ENCODE results near the gene ATXN7L3. TPM values are rescaled to one million over a fixed set of nuclear protein-coding genes. Genes with fewer than 3 reads are reported as not detected.

ATXN7L3 gene
- polyA plus RNA-seq, 3 donors, result 8.5 to 60.9 (median 9.9) TPM

GRCh38 chr17:44216173-44216572, 16.5 kb upstream of the ATXN7L3 start:
- H3K27ac ChIP-seq (ENCODE audit: low read depth in 1 of 2, low read length in 2 of 2), result no peak overlapping the region
- H3K9ac ChIP-seq (ENCODE audit: insufficient read depth, low read length, poor library complexity, severe bottlenecking), result no peak overlapping the region
- no peak for DNase-seq
- no peaks in the 10 kb centered on the region for H3K9me3 ChIP-seq (replicated peaks in 1 of 2; ENCODE audit: control insufficient read depth in 1 of 2, insufficient read depth in 1 of 2, low read length in 2 of 2)
- H3K4me1 Mint-ChIP-seq, result peaks cover 44% of the 10 kb centered on the region
- 83% methylated on average over 2 of the region's 5 CpGs for WGBS (ENCODE audit: insufficient coverage)
- no peak overlapping the region for H2AFZ ChIP-seq (ENCODE audit: insufficient read depth, low read depth, low read length, poor library complexity, severe bottlenecking)
- peaks cover 47 to 57% of the 10 kb centered on the region in 2 donors for H3K36me3 Mint-ChIP-seq
- peaks cover 57% of the 10 kb centered on the region for H4K20me1 ChIP-seq (ENCODE audit: insufficient read depth, low read length)
- peaks cover 26 to 39% of the 10 kb centered on the region in 2 donors for H3K4me1 ChIP-seq (ENCODE audit: control insufficient read depth in 1 of 2, insufficient read depth in 2 of 2, low read length in 2 of 2)
- H3K27ac Mint-ChIP-seq, result peak overlapping the region in 5 of 7 donors; percentile 28 to 82 (median 54)
- H3K4me2 ChIP-seq (replicated peaks; ENCODE audit: extremely low read depth, low read length, poor library complexity, severe bottlenecking), result no peak overlapping the region
- TF ChIP-seq, protein P1, sequence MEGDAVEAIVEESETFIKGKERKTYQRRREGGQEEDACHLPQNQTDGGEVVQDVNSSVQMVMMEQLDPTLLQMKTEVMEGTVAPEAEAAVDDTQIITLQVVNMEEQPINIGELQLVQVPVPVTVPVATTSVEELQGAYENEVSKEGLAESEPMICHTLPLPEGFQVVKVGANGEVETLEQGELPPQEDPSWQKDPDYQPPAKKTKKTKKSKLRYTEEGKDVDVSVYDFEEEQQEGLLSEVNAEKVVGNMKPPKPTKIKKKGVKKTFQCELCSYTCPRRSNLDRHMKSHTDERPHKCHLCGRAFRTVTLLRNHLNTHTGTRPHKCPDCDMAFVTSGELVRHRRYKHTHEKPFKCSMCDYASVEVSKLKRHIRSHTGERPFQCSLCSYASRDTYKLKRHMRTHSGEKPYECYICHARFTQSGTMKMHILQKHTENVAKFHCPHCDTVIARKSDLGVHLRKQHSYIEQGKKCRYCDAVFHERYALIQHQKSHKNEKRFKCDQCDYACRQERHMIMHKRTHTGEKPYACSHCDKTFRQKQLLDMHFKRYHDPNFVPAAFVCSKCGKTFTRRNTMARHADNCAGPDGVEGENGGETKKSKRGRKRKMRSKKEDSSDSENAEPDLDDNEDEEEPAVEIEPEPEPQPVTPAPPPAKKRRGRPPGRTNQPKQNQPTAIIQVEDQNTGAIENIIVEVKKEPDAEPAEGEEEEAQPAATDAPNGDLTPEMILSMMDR (IDR thresholded peaks at IDR 0.05), result no peak
- H3K4me3 ChIP-seq (replicated peaks in 1 of 3; ENCODE audit: low read depth in 2 of 3, low read length in 3 of 3), result no peak overlapping the region
- H3K36me3 ChIP-seq (replicated peaks in 1 of 2; ENCODE audit: control insufficient read depth in 1 of 2, insufficient read depth in 2 of 2, low read length in 2 of 2), result peaks cover 34 to 52% of the 10 kb centered on the region in 2 donors
- peaks cover 0 to 2% (median 0%) of the 10 kb centered on the region in 7 donors for H3K9me3 Mint-ChIP-seq
- peaks cover 54% of the 10 kb centered on the region for H3K79me2 ChIP-seq (ENCODE audit: insufficient read depth, low read length)
- H3K4me3 Mint-ChIP-seq, result no peak overlapping the region
- H3K27me3 ChIP-seq (ENCODE audit: control insufficient read depth in 2 of 2, insufficient read depth in 2 of 2, low read length in 2 of 2), result no peaks in the 10 kb centered on the region
- intact Hi-C loops (cut with micrococcal nuclease), result loop anchor here in 1 of 2 donors (5.0 kb wide), 1 partner anchor 61 kb away; no protein-coding TSS in a partner anchor
- H3K27me3 Mint-ChIP-seq (ENCODE audit: low read depth in 3 of 3), result peaks cover 0 to 2% (median 0%) of the 10 kb centered on the region in 3 donors

DNA sequence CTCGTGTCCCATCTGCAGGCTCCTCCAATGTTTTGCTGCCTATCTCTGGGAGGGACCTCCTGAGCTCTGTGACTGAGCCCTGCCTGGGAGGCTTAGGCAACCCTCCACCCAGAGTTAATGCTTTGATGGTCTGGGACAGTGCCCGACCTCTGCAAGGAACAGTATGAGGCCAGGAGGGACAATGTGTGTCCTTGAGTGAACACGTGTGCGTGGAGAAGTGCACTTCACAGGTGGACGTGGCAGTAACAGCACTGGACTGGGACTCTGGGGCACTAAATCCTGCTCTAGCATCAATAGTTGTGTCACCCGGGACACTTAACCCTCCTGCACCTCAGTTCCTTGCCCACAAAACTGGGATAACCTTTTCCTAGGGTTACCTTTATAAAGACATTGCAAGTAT, 15.2 kb upstream of the ATXN7L3 start:
- Histone ChIP-seq H3K36me3 (replicated peaks in 1 of 2; ENCODE audit: control insufficient read depth in 1 of 2, insufficient read depth in 2 of 2, low read length in 2 of 2) (peaks cover 38 to 56% of the 10 kb centered on the region in 2 donors), H4K20me1 (ENCODE audit: insufficient read depth, low read length) (peaks cover 69% of the 10 kb centered on the region), H3K4me3 (replicated peaks in 1 of 3; ENCODE audit: low read depth in 2 of 3, low read length in 3 of 3) (no peak overlapping the region), H3K79me2 (ENCODE audit: insufficient read depth, low read length) (peaks cover 43% of the 10 kb centered on the region), H2AFZ (ENCODE audit: insufficient read depth, low read depth, low read length, poor library complexity, severe bottlenecking) (no peak overlapping the region), H3K9ac (ENCODE audit: insufficient read depth, low read length, poor library complexity, severe bottlenecking) (no peak overlapping the region), H3K4me1 (ENCODE audit: control insufficient read depth in 1 of 2, insufficient read depth in 2 of 2, low read length in 2 of 2) (peaks cover 34 to 51% of the 10 kb centered on the region in 2 donors), H3K4me2 (replicated peaks; ENCODE audit: extremely low read depth, low read length, poor library complexity, severe bottlenecking) (no peak overlapping the region), H3K9me3 (replicated peaks in 1 of 2; ENCODE audit: control insufficient read depth in 1 of 2, insufficient read depth in 1 of 2, low read length in 2 of 2) (no peaks in the 10 kb centered on the region), H3K27me3 (ENCODE audit: control insufficient read depth in 2 of 2, insufficient read depth in 2 of 2, low read length in 2 of 2) (no peaks in the 10 kb centered on the region), H3K27ac (ENCODE audit: low read depth in 1 of 2, low read length in 2 of 2) (no peak overlapping the region)
- Mint-ChIP-seq H3K27ac (no peak overlapping the region), H3K4me3 (no peak overlapping the region), H3K9me3 (peaks cover 0 to 2% (median 0%) of the 10 kb centered on the region in 7 donors), H3K27me3 (ENCODE audit: low read depth in 3 of 3) (peaks cover 0 to 2% (median 0%) of the 10 kb centered on the region in 3 donors), H3K36me3 (peaks cover 52 to 64% of the 10 kb centered on the region in 2 donors), H3K4me1 (peaks cover 50% of the 10 kb centered on the region)
- 100% methylated on average over 3 of the region's 6 CpGs for WGBS (ENCODE audit: insufficient coverage)
- intact Hi-C loops (cut with micrococcal nuclease), result loop anchor here in 1 of 2 donors (5.0 kb wide), 1 partner anchor 62 kb away; no protein-coding TSS in a partner anchor
- TF ChIP-seq, protein P1 (IDR thresholded peaks at IDR 0.05), result no peak
- DNase-seq, result no peak
